Fibroblast of the aortic adventitia (primary cell): ENCODE results near the gene PTN. TPM values are rescaled to one million over a fixed set of nuclear protein-coding genes. Genes with fewer than 3 reads are reported as not detected.

Experiments
- DNase-seq: peaks from one replicate; pipeline ENCODE4 v3.0.0-alpha.2; 2010; ENCODE audit warnings: low read depth
- H3K4me3 ChIP-seq: 2 replicates; pipeline ENCODE4 v1.5.1; 2011; ENCODE audit warnings: low read depth, mild to moderate bottlenecking, control low read depth, low read length, moderate library complexity
- total RNA-seq: library from RNA; depleted of rRNA; stranded (reverse); fragments of >200 nt; gene quantifications from 2 replicates; pipeline ENCODE4 v1.2.3, GENCODE V29; 2012; ENCODE audit warnings: low replicate concordance
- TF ChIP-seq, protein P1 (sequence below): IDR thresholded peaks from 2 replicates; pipeline ENCODE4 v1.5.1; 2011; ENCODE audit warnings: mild to moderate bottlenecking, low read length, control low read depth, inconsistent platforms; ENCODE audit not compliant: insufficient read depth

The PTN gene
- total RNA-seq, 1 donor: 28.7 TPM

DNA sequence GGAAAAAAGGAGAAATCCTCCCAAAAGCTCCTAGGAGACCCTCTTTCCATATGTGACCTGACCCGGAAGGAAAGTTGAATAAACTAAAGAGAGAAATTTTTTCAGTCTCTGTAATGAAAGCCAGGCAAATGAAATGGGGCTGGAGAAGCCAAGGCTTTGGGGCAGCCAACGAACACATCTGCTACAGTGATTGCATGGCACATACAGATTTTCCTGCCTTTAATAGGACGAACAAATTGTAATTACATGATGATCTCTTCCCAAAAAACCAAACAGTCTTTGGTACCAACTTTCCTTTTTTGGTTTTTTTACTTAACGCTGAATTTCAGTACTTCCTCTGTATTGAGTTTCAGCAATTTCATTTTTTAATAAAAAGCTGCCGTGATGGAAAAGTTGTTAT is 23.5 kb upstream of the PTN start:
- DNase-seq: no peak
- TF ChIP-seq, protein P1, sequence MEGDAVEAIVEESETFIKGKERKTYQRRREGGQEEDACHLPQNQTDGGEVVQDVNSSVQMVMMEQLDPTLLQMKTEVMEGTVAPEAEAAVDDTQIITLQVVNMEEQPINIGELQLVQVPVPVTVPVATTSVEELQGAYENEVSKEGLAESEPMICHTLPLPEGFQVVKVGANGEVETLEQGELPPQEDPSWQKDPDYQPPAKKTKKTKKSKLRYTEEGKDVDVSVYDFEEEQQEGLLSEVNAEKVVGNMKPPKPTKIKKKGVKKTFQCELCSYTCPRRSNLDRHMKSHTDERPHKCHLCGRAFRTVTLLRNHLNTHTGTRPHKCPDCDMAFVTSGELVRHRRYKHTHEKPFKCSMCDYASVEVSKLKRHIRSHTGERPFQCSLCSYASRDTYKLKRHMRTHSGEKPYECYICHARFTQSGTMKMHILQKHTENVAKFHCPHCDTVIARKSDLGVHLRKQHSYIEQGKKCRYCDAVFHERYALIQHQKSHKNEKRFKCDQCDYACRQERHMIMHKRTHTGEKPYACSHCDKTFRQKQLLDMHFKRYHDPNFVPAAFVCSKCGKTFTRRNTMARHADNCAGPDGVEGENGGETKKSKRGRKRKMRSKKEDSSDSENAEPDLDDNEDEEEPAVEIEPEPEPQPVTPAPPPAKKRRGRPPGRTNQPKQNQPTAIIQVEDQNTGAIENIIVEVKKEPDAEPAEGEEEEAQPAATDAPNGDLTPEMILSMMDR: no peak
- H3K4me3 ChIP-seq: no peak overlapping the region

DNA sequence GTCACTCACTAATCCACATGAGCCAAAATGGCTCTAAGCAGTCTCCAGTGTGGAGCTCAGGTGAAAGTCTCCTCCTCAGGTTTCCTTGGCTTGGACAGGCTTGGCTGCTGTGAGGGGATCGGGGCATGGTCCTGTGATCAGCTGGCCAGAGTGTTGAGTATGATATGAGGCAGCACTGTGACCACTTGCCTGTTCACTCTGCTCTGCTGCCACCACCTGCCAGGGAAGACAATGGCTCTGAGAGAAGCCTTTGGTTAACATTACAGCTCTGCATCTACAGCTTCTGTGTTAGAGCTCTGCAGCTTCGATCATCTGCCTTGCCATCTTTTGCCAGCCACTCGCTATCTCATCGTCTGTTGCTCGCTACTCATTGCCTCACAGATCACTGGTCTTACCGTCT is 20.1 kb upstream of the PTN start:
- DNase-seq: no peak
- H3K4me3 ChIP-seq: no peak overlapping the region
- TF ChIP-seq, protein P1: no peak

DNA sequence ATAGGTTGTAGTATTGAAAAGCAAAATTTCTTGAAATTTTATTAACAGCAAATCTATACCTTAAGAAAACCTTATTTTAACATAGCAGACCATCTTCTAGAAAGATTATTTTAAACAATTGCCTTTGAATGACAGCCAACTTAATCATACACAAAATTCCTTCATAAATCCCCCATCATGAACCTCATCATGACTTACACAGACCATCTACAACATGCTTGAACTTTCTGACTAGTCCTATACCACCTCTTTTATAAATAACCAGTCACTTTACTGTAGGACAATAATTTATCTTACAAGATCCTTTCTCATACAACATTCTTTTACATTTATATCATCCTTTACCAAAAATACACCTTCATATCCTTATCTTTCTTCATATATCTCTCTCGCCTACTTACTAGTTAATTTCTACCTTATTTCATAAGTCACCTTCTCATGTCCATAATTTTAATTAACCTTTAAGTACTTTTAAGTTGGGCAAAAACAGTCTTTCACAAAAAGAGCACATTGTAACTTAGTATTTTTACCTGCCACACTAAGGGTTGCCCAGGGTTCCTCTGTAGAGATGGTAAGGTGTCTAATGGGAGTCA is 16.6 kb upstream of the PTN start:
- no peak overlapping the region for H3K4me3 ChIP-seq
- TF ChIP-seq, protein P1: no peak
- DNase-seq: no peak

DNA sequence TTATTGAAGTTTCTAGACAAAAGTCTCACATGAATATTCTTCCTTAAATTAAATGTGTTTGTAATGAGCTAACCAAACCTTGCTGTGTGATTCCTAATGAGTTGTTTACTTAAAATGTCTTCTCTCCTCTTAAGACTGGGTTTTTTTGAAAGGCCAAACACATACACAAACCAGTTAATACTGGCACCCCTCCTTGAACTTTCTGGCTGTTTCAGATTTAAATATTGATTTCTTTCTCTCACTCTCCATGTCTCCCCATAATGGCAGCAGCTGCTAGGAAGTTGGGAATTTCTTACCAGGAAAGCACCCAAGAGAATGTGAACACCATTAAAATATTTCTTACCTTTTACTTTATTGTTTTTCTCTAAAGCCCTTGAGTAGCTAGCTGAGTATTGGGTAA is 11.4 kb upstream of the PTN start:
- H3K4me3 ChIP-seq: no peak overlapping the region
- TF ChIP-seq, protein P1: no peak
- DNase-seq: no peak

DNA sequence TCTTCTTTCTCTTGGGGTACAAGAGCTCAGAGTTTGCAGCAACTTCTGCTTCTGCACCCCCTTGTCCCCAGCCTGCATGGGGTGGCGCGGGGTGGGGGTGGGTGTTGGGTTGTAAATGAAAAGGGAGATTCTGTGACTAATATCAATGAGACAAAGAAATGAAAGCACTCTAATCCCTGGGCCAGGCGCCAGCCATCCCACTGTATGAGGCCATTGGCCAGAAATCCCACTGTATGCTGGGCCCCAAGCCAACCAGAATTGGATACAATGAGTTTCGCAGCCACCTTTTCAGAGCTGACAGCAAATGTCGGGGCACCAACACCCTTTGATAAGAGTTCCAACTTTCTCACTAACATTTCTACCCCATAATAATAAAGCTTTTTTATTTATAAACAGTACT is 10.9 kb upstream of the PTN start:
- TF ChIP-seq, protein P1: no peak
- DNase-seq: peak; percentile 57
- no peak overlapping the region for H3K4me3 ChIP-seq

DNA sequence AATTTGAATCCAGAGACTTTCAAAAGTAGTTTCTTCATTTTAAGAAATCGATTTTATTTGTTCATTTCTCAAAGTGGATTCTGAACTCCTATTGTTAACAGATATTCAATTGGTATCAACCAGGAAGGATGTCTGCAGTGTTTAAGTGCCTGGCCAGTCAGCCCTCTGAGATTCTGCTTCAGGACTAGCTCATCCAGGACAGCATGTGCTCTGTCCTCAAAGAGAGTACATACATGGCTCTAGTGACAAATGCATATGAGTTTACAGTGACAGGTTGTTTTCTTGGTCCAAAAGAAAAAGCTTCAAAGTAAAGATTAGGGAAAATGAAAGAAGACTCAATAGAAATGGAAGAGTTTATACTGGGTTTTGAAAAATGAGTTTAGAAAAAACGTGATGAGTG is 8.4 kb upstream of the PTN start:
- H3K4me3 ChIP-seq: no peak overlapping the region
- no peak for DNase-seq
- TF ChIP-seq, protein P1: no peak
